Colonic mucosa (tissue), 4 donors: ENCODE results near the gene EPAS1. TPM values are rescaled to one million over a fixed set of nuclear protein-coding genes. Genes with fewer than 3 reads are reported as not detected.
A peak's percentile ranks its signal among the peaks of the same experiment; 100 is the strongest.

ENCODE experiments used
- DNase-seq: peaks from one replicate; pipeline ENCODE4 v3.0.0-alpha.2; 2020
- H3K27ac ChIP-seq: fragments of 200-600 bp; one replicate; pipeline ENCODE4 v1.8.0; 2021
- H3K27me3 ChIP-seq: fragments of 200-600 bp; one replicate; pipeline ENCODE4 v1.8.0; 2021
- H3K36me3 ChIP-seq: fragments of 200-600 bp; one replicate; pipeline ENCODE4 v1.8.0; 2021
- H3K4me1 ChIP-seq: fragments of 200-600 bp; one replicate; pipeline ENCODE4 v1.8.0; 2021; ENCODE audit warnings: mild to moderate bottlenecking
- H3K4me3 ChIP-seq: fragments of 200-600 bp; one replicate; pipeline ENCODE4 v1.8.0; 2021
- H3K9ac ChIP-seq, 2 donors: one replicate each; pipeline ENCODE4 v1.7.0; 2013; ENCODE audit warnings: control low read depth in 2 of 2, low read depth in 2 of 2, low read length in 2 of 2
- H3K9me3 ChIP-seq: fragments of 200-600 bp; one replicate; pipeline ENCODE4 v1.8.0; 2021
- intact Hi-C: fragments of 100-400 bp; cut with DNase I; formaldehyde crosslinking; loops from one replicate; pipeline ENCODE4 v1.14.1; 2022
- total RNA-seq, 2 donors: library from RNA; stranded (reverse); fragmentation: NEBNext Ultra II Directional in 1 of 2; extraction: Animal tissue kit (Norgen Biotek cat#: 25700) in 1 of 2; gene quantifications; one replicate each; pipeline ENCODE4 v1.2.1, GENCODE V29; 2021
- TF ChIP-seq, protein P1 (sequence below): fragments of 200-600 bp; IDR thresholded peaks from one replicate; pipeline ENCODE4 v1.8.0; 2022; ENCODE audit warnings: antibody characterized with exemption, mild to moderate bottlenecking
- donor health status: healthy.
- donor health status: DM: no; HTN: no; CAD: no.
- donor health status: DM: no; HTN: no; CAD: no.

EPAS1 gene
- total RNA-seq, 2 donors from 2014 or later = 116 to 140 TPM

DNA sequence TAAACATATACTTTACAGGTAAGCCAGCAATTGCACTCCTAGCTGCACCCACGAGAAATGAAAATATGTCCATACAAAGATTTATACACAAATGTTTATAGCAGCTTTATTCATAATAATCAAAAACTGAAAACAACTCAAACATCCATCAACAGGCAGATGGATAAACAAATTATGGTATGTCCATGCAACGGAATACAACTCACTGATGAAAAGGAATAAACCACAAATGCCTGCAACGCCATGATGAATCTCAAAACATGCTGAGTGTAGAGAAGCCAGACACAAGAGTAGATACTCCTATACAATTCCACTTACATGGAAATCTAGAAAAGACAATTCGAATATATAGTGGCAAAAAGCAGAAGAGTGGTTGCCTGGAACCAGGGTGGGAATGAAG is 76.0 kb downstream of the EPAS1 start:
- no peak overlapping the region for H3K27ac ChIP-seq
- no peak for DNase-seq
- H3K36me3 ChIP-seq = peaks cover 8% of the 10 kb centered on the region
- no peak overlapping the region for H3K4me3 ChIP-seq
- intact Hi-C loops = no loop called here
- TF ChIP-seq, protein P1, sequence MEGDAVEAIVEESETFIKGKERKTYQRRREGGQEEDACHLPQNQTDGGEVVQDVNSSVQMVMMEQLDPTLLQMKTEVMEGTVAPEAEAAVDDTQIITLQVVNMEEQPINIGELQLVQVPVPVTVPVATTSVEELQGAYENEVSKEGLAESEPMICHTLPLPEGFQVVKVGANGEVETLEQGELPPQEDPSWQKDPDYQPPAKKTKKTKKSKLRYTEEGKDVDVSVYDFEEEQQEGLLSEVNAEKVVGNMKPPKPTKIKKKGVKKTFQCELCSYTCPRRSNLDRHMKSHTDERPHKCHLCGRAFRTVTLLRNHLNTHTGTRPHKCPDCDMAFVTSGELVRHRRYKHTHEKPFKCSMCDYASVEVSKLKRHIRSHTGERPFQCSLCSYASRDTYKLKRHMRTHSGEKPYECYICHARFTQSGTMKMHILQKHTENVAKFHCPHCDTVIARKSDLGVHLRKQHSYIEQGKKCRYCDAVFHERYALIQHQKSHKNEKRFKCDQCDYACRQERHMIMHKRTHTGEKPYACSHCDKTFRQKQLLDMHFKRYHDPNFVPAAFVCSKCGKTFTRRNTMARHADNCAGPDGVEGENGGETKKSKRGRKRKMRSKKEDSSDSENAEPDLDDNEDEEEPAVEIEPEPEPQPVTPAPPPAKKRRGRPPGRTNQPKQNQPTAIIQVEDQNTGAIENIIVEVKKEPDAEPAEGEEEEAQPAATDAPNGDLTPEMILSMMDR = no peak
- H3K9me3 ChIP-seq = no peaks in the 10 kb centered on the region
- no peaks in the 10 kb centered on the region for H3K27me3 ChIP-seq
- H3K9ac ChIP-seq = no peak overlapping the region
- no peaks in the 10 kb centered on the region for H3K4me1 ChIP-seq

DNA sequence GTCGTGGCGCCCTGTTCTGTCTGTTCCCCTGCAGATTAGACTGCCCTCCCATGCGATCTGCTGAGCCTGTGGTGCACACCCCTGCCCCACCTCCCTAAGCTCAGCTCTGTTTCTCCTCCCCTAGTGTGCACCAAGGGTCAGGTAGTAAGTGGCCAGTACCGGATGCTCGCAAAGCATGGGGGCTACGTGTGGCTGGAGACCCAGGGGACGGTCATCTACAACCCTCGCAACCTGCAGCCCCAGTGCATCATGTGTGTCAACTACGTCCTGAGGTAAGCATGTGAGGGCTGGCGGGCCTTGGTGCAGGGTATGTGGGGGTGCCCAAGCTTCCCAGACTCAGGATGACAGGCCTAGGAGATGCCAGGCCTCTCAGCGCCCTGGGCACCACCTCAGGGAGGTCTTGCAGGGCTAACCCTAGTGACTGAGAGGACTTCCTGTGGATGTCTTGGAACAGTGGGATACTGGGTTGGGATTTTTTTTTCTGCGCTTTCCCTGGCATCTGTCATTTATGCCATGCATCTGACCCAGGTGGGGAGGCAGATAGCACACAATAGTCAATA is 78.4 kb downstream of the EPAS1 start:
- Histone ChIP-seq H3K9me3 (no peaks in the 10 kb centered on the region), H3K36me3 (peaks cover 8% of the 10 kb centered on the region), H3K27ac (no peak overlapping the region), H3K4me1 (no peaks in the 10 kb centered on the region), H3K27me3 (no peaks in the 10 kb centered on the region), H3K9ac (no peak overlapping the region), H3K4me3 (no peak overlapping the region)
- no peak for DNase-seq
- TF ChIP-seq, protein P1 = no peak
- intact Hi-C loops = no loop called here

DNA sequence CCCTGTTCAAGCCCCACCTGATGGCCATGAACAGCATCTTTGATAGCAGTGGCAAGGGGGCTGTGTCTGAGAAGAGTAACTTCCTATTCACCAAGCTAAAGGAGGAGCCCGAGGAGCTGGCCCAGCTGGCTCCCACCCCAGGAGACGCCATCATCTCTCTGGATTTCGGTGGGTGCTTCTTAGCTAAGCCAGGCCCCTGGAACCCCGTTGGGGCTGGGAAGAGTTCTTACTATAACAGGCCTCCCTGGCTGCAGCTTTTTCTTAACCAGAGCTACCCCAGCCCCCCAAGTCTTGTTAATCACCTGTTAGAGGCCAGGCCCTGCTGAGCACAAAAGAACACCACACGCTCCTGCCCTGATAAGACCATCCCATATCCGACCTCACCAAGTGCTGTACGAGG is 79.4 kb downstream of the EPAS1 start:
- Histone ChIP-seq H3K27me3 (no peaks in the 10 kb centered on the region), H3K9ac (peak overlapping the region in 1 of 2 donors; percentile 2), H3K9me3 (no peaks in the 10 kb centered on the region), H3K4me1 (no peaks in the 10 kb centered on the region), H3K36me3 (peaks cover 8% of the 10 kb centered on the region), H3K4me3 (no peak overlapping the region), H3K27ac (no peak overlapping the region)
- TF ChIP-seq, protein P1 = no peak
- DNase-seq = no peak
- intact Hi-C loops = no loop called here

DNA sequence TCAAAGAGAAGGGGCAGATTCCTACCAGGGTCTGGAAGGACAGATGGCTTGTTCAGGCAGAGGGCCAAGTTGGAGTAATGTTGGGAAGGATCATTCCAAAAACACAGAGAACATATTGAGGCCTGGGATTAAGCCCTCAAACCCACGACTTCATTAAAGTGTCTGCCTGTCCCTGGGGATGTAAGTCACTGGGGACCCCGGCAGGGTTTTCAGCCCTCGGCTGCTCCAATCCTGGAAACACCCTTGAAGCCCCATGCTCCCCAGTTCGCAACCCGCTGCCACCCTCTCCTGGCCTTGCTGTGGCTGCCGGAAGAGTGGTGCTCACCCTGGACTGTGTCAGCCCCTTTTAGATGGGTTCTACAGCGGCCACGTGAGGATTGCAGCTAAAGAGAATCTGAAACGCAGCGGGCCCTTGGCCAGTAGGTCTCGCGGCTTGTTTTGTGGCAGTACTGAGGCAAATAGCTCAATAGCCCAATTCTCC is 79.9 kb downstream of the EPAS1 start:
- Histone ChIP-seq H3K9ac (peak overlapping the region in 1 of 2 donors; percentile 2), H3K27ac (no peak overlapping the region)

DNA sequence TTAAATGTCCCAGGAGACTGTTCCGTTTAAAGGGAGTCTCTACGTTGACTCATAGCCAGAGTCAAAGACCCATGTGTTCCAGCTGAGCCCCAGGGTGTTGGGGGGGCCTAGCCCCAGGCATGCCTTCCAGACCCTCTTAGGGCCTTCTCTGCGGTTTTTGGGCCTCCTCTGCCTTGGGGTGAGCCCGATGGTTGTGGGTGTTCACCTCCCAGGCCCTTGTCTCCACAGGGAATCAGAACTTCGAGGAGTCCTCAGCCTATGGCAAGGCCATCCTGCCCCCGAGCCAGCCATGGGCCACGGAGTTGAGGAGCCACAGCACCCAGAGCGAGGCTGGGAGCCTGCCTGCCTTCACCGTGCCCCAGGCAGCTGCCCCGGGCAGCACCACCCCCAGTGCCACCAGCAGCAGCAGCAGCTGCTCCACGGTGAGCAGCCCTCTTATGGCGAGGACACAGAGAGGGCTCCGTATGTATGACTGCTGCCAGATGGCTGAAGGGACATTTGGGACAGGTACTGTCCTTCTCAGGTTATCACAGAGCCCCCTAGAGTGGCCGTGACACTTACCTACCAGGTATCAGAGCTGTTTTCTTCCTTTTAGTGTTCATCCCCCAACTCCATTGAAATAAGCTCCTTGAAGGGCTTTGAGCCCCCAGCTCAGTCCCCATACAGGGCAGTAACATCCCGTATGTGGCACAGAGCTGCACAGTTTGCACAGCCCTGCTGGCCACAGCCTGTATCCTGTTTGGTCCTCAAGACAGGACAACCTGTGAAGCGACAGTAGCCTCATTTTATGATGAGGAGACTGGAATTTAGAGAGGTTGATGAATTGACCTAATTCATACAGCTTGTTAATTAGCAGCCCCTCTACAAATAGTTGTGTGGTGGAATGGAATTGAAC is 80.7 kb downstream of the EPAS1 start:
- peaks cover 8% of the 10 kb centered on the region for H3K36me3 ChIP-seq
- H3K4me3 ChIP-seq = no peak overlapping the region
- no peaks in the 10 kb centered on the region for H3K4me1 ChIP-seq
- no peak overlapping the region for H3K27ac ChIP-seq
- H3K9ac ChIP-seq = no peak overlapping the region
- no peaks in the 10 kb centered on the region for H3K9me3 ChIP-seq
- no peak for DNase-seq
- H3K27me3 ChIP-seq = no peaks in the 10 kb centered on the region
- TF ChIP-seq, protein P1 = no peak
- intact Hi-C loops = no loop called here

More for the DNA sequence above, 79.9 kb downstream of the EPAS1 start:
- no peaks in the 10 kb centered on the region for H3K27me3 ChIP-seq
- H3K36me3 ChIP-seq = peaks cover 8% of the 10 kb centered on the region
- H3K9me3 ChIP-seq = no peaks in the 10 kb centered on the region
- no peak overlapping the region for H3K4me3 ChIP-seq
- intact Hi-C loops = no loop called here
- no peaks in the 10 kb centered on the region for H3K4me1 ChIP-seq
- TF ChIP-seq, protein P1 = no peak
- peak; percentile 30 for DNase-seq
